ENCODE data around the gene MIER1.
"Not testable (repeated sequence)": the region's sequence is repeated elsewhere in the genome, so short reads cannot be mapped to it uniquely, and the experiment has no call there.

The MIER1 gene

DNA sequence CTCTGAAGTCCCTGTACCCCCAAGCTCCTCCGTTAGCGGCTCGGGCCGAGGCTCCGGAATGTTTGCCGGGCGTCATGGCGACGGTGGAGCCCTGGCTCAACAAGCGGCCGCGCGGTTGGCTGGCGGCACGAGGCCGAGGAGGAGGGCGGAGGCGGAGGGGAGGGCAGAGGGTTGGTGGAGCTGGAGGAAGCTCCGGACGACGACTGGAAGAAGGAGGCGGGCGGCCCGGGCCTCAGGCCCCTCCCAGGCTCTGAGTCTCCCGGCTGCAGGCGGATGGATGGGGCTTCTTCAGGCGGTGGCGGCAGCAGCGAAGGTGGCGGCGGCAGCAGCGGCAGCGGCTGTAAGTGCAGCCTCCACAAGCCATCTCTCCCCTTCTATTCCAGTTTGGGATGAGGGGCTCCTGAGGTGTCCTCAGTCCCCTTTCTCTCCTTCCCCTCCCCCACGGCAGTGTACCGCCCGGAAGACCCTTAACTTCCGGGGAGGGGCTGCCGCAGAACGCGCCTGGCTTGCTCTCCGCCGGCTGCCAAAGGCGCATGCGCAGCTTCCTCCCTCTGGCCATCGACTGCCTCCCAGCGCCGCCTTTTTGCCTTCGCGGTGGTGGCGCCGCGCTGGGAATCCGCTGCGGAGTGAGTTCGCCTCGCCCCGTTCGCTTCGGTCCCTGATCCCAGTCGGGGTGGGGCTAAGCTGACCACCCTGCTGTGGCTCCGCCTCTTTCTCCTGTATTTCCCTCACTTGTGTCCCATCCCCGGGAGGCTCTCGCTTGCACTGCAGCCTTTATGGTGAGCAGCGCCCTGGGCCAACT, at the start of gene MIER1, which contains the start of gene DNAI4:
Gene MIER1, plus strand, starts transcription at position 235 of the 802 bp plus-strand sequence. Its CDS starts 39 bp downstream, at position 274.
Gene DNAI4, minus strand, starts transcription at position 101 of the 802 bp plus-strand sequence. Its CDS starts 25 bp downstream, at position 76.
- peak; percentile 98 for DNase-seq

DNA sequence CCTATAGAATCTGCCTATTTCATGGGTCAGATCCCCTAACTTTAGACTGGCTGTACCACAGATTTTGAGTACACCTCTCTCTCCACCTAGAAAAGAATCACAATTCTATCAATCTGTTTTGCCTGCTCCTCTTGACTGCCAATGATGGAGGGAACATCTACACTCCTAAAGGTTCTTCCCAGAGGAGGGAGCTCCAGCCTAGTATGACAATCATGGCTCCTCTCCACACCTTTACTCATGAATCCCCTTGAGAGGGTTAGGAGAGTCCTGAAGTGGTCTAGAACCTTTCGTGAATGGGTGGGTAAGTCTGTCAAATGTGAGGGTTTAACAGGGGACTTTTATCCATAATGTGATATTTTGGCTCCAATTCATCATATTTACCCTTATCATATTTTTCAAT, 48.1 kb upstream of the MIER1 start:
- DNase-seq, result no peak

DNA sequence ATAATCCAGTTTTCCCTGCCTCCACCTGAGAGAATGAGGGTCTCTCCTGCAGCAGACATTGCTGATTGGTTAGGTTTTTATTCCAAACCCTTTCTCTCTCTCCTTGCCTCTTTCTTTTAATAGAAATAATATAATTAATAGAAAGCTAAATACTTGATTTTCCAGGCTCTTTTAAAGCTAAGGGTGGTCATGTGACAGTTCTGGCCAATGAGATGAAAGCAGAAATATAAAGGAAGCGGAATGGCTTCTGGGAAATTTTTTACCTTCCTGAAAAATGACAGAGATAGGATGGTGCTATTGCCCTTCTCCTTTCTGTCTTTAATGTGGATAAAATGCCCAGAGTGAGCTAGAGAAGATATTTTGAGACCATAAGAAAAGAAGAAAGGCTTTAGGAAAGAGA, 35.8 kb upstream of the MIER1 start:
- no peak for DNase-seq

DNA sequence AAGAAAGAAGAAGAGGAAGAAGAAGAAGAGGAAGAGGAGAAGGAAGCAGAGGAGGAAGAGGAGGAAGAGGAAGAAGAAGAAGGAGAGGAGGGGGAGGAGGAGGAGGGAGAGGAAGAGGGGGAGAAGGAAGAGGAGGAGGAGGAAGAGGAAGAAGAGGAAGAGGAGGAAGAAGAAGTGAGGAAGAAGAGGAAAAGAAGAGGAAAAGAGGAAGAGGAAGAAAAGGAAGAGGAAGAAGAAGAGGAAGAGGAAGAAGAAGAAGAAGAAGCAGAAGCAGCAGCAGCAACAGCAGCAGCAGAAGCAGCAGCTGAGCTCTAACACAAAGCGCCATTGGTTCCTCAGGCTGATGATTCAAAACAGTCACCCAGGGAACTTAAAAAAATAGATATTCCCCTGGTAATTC, 34.2 kb upstream of the MIER1 start:
- no peak for DNase-seq

DNA sequence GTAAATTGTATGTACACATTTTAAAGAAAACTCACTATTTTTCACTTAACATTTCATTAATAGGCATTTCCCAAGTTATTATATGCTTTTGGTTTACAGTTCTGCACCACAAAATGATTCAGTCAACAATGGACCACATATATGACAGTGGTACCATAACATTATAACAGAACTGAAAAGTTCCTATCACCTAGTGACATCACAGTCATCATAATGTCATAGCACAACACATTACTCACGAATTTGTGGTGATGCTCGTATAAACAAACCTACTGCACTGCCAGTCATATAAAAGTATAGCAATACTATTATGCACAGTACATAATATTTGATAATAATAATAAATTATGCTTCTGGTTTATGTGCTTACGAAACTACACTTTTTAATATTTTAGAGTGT, 31.1 kb upstream of the MIER1 start:
- DNase-seq, result no peak

DNA sequence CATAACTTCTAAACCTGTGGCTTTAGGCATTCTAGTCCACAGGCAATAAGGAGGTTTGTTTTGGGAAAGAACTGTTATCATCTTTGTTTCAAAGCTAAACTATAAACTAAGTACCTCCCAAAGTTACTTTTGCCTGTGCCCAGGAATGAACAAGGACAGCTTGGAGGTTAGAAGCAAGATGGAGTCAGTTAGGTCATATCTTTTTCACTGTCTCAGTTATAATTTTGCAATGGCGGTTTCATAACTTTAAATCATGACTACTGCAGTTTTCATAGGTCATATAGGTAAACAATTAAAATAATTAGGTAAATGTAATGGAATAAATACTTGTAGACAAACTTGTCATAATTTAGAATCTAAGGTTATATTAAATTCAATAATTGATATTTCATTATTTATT, 9.6 kb upstream of the MIER1 start:
- not testable (repeated sequence) for DNase-seq

DNA sequence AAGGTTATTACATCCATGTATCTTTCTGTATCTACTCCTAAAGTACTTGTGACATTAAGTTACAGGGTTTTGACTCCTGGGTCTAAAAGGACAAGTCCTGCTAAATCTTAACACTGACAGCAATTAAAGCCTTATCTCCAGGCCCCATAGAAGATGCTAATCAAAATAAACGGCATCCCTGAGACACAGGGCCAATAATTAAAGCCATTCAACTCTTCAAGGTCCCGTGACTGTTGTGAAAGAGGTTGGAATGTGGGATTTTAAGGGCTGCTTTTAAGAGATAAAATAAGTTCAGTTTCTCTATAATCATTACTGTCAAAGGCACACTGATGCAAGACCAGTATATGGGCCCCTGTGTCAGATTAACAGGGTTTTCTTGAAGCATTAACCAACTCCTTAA, 8.5 kb upstream of the MIER1 start:
- DNase-seq, result no peak

DNA sequence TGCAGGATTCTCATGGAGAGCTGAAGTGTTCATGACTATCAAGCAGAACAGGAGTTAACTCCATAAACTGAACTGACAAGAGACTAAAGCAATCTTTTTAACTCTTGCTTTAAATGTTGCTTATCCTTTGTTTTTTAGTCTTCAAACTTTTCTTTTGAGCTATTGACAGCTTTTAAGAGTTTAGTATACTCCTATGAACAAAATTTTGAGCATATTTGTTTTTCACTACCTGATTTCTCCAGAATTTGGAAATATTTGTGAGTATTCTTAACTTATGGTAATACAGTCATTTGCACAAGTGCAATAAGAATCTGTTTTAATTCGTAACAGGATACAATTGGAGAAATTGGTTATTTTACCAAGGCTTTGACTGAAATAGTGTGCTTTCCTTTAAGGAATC, 7.3 kb upstream of the MIER1 start:
- no peak for DNase-seq

DNA sequence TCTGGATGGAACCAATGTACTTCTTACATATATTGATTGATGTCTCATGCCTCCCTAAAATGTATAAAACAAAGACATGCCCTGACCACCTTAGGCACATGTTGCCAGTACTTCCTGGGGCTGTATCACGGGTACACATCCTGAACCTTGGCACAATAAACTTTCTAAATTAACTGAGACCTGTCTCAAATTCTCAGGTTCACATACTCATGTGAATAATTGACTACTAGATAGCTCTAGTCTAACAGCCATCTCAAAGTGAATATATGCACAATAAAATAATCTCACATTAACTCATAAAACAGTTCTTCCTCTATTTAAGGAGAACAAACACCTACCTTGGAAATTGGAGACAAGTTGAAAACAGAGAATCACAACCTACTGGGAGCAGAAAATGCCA, 5.7 kb upstream of the MIER1 start:
- DNase-seq, result no peak

DNA sequence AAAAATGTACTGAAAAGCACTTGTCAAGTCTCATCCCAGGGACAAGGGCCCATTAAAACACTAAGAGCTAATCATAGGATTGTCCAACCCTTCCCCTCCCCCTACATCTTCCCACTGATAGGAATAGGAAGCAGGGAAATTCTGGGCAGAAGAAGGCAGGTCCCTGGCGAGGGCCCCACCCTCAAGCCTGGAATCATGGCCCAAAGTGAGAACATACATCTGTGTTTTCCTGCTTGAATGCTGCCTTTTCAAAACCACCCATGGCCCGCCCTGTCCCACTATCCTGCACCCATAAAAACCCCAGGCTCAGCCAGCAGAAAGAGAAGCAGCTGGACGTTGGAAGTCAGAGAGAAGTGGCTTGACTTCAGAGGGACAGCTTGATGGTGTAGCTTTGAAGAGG, 5.0 kb upstream of the MIER1 start:
- DNase-seq, result no peak

DNA sequence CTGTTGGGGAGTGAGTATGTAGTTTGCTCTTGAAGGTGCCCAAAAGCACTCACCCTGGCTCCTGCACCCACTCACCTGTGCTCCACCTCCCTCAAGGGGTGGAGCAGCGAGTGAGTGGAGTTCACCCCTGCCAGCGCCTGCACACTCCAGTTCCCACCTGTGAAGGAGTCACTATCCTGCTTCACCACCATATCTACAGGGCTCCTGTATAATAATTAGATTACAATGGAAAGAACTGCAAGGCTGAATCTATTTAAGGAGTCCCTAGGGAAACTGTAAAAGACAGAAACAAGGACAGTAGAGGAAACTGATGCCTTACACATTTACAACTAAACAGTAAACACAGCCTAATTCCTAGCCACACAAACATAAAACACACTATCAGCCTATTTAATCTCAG, 4.2 kb upstream of the MIER1 start:
- DNase-seq, result no peak

DNA sequence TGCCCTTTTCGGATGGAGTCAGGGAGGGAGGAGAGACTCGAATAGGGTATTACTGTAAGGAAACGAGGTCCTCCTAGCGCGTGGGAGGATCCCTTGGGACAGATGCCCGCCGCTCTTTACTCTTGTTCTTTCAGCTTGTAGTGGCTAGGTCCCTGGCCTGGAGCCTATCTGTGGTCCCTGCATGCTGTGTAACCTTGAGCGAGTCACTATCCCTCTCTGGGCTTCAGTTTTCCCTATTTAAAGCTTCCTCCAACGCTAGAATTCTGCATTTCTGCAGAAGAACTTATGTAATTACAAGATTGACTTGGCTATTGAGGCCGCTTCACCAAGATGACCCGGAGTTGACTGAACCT, 744 bp downstream of the MIER1 start:
- no peak for DNase-seq

DNA sequence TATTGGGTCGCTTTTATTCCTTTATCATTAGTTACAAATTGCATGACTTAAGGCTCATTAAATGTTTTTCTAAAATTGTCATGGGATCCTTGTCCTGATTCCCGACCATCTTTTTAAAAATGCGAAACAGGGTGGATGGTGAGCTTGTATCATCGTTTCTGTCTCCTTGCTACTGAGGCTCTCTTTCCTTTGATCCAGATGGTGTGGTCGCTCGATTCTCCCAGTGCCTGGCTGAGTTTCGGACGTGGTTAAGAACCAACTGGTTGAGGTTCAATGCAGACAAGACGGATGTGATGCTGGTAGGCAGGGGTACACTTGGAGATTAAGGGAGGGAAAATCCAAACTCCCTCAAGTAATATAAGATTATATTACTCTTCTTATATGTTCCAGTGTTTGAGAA, 1.2 kb downstream of the MIER1 start:
- DNase-seq, result no peak

DNA sequence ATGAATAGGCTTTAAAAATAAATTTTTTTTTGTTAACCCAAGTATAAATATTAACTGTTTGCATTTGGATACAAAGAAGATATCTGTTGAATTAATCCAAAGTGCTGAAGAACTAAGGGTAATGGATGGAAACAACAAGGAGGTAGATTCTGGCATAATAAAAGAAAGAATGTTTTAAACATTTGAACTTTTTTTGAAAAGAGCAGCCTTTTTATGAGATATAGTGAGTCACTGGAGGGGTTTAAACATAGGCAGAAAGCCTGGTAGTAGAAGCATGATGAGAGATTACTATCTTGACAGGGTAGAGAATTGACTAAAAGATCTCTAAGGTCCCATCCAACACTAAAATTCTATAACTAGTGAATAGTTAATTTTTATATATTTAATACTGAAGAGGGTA, 2.7 kb downstream of the MIER1 start:
- no peak for DNase-seq

DNA sequence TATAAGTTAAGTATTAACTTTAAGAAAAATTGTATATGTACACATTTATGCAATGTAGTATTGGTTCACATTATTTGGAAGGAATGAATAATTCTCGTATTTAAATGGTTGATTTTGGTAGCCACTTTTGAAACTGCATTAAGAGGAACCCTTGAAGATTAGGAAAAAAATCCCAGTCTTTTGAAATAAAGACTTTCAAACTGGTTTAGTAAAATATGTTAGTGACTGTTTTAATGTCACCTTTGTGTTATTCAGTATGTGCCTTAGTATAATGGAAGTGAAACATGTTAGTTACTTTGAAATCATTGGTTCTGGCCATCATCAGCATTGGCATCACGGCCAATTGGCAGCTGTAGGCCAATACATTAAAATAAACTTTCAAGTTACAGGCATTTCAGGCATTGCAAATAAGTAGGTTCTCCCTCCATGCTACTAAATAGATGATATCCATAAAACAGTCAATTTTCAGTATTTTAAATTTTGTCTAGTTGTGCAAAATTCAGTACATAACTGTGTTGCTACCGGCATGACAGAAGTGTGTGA, 4.4 kb downstream of the MIER1 start:
- peak in 1 of 2 donors; percentile 25 for DNase-seq

DNA sequence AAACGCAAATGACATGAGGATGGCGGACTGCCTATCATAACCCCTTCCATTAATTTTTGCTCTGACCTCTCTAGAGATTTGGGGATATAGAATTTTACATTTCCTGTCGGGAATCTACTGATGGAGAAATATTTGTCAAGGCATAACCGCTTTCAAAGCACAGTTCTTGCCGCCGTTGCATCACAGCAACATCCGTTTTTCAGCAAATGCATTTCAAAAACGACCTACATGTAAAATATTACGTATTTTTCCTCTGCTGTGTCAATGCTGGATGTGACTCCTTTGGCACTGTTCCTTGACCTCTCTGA, 4.9 kb downstream of the MIER1 start:
- no peak for DNase-seq

DNA sequence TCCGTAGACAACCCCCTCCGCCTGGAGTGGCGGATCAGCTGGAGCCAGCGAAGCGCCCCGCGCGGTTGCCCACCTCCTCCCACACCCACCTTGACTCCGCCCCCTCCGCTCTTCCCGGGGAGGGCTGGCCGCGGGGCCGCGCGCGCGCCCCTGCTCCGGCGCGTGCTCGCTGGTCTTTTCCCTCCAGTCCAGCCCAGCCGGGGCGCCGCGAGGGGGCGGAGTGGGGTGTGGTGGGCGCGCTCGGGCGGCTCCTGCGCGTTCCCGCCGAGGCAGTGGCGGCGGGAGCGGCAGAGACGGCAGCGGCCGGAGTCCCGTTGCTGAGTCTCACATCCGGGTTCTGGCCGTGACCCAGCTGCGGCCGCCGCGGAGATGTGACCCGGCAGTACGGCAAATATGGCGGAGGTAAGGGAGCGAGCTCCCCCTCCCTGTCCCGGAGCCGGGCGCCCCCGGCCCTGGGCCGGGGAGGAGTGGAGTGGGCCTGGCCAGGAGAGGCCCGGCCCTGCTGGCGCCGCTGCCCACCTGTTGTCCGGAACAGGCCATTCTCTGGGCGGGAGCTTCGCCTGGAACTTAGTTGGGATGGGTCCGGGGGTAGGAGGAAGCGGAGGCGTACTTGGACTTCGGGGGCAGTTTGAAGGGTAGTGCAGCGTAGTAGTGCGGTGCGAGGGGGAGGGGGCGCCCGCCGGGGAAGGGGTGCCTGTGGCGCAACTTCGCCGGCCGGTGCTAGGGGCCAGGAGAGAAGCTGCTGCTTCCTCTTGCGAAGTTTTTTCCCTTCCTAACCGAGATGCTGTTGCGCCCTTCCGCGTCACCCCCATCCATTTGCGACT, 5.4 kb downstream of the MIER1 start:
- peak; percentile 94 for DNase-seq

DNA sequence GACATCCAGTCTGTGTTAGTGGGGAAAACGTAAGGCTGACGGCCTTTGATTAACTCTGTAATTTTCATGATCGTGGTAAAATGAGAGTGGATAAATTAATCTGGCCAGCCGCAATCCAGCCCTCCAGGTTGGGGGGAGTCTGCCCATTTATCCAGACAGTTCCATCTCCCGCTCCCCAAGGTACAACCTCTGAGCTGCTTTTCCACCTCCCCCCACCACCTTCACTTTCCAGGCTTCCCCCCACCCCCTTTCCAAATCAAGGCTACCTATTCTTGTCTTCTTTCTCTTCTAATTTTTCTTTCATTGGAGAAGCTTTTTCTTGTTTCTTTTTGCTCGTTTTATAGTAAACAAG, 6.0 kb downstream of the MIER1 start:
- no peak for DNase-seq

DNA sequence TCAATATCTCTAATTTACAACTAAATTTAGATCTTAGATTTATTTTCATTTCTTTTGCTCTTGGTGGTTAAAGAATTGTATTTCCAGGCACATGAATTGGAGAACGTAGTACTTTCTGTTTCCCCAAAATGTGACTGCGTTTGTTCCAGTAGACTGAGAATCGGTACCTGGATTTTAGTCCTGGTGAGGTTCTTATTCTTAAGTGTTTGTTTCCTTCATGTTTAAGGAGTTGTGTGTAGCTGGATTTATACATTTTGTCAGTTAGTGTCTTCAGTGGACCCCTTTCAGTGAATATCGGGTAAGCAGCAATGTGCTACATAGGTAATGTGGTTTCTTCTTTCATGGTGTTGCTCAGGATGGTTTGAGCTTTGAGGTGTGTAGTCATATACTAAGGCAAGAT, 6.8 kb downstream of the MIER1 start:
- peak in 1 of 2 donors; percentile 51 for DNase-seq

DNA sequence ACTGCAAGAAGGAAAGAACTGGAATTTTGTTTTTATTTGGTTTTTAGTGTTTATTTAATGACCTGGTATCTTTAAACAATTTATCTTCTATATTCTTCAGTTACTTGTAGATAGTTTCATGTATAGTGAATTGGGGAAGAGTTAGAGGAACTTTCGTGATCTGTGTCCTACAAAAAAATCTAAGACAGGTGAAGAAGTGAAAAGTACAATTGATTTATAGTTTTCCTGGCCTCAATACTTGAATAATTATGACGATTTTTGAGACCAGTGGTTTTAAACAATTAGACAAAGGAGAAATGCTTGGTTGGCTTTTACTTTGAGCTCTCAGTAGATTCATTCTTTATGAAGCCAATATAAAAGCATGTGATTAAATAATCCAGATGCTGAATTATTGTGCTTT, 7.5 kb downstream of the MIER1 start:
- no peak for DNase-seq

DNA sequence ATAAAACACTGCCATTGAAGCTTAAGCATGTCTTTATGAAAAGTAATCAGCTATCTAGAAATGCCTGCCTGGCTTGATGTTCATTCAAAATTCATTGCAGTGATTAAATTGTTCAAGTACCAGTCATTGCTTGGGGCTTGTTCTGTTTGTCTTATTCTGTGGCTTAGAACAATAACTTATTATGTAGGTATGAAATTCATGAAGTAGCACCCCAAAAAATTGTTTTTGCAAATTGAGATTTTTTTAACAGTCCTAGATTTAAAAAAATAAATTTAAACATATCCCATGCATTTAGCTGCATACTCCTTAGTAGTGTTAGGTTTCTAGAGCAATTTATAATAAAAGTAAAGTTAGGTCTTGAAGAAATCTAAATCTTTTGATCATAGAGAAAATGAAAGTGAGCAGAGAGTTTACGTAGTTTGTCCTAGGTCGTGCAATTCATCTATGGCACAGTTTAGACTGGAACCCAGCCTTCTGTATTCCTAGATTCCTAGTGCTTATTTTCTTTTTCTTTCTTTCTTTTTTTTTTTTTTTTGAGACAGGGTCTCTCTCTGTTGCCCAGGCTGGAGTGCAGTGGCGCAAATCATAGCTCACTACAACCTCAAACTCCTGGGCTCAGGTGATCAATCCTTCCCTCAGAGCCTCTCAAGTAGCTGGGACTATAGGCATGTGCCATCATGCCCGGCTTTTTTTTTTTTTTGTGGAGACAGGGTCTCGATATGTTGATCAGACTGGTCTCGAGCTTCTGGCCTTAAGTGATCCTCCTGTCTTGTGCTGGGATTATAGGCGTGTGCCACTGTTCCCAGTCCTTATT, 9.3 kb downstream of the MIER1 start:
- DNase-seq, result peak in 1 of 2 donors; percentile 28

DNA sequence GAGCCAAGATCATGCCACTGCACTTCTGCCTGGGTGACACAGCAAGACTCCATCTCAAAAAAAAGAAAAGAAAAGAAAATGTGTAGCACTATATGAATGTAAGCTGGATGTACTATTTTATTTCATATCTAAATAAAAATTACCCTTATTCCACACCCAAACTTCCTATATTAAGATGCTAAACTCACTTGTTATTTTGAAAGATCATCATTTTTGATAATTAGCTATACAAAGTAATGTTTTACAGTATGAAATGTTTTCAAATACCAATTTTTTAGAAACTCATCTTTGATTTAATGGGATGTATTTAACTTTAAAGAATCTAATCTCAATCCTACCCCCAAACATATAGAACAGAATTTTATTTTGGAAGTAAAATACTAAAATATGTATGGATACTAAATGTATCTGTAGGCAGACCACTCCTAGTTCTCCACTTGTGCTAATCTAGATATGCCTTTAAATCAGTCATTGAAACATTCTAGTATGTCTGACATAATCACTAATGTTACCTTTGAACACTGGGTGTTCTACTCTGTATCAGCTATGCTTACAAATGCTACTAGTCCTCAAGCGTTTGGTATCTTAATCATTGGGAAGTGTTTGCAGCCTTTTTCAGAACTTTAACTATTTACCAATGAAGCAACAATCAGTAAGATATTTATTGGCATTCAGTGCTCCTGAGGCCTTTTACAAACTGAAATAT, 12.9 kb downstream of the MIER1 start:
- DNase-seq, result no peak

DNA sequence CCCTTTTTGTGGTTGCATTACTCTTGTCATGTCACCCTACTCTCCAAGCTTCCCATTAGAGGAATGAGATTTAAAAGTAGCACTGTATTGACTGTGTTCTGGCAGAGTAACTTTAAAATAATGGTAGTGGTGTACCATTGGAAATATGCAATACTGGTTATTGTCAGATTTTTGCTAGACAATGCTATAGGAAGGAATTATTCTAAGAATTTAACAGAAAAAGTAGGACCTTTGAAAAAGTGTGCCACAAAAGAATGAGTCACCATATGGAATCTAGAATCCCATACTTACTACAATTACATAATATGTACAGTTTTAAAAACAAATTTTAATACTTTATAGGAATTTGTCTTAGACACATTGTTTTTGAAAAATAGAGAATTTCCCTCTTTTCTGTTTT, 13.8 kb downstream of the MIER1 start:
- no peak for DNase-seq

Measured in CD4-positive, alpha-beta T cell treated with Interleukin-4 for 1 hour (primary cell).